Gastrocnemius medialis (tissue), 4 donors: ENCODE measurements around the gene ST6GALNAC3. TPM values are rescaled to one million over a fixed set of nuclear protein-coding genes. Genes with fewer than 3 reads are reported as not detected.

ENCODE experiments used
- ATAC-seq, 2 donors: fragments of 150-250 bp; one replicate each; pipeline ENCODE4 v1.9.1; 2016
- DNase-seq, 2 donors: peaks; one replicate each; pipeline ENCODE4 v3.0.0-alpha.2; 2019
- H3K27ac ChIP-seq, 4 donors: fragments of 200-600 bp; sonication (generic); 1 replicate in 1 of 4; 2 replicates in 3 of 4; pipeline ENCODE4 v1.5.1; 2016 to 2018; ENCODE audit warnings: mild to moderate bottlenecking in 2 of 4, moderate library complexity in 1 of 4
- H3K27me3 ChIP-seq, 3 donors: fragments of 200-600 bp; sonication (generic) in 2 of 3; 1 replicate in 1 of 3; 2 replicates in 2 of 3; pipeline versions ENCODE4 v1.5.1 to v1.6.0; 2016 to 2019; ENCODE audit warnings: mild to moderate bottlenecking in 1 of 3, moderate library complexity in 1 of 3
- H3K36me3 ChIP-seq, 2 donors: fragments of 200-600 bp; sonication (generic) in 1 of 2; one replicate each; pipeline ENCODE4 v1.5.1; 2017 to 2018
- H3K4me1 ChIP-seq, 2 donors: fragments of 200-600 bp; sonication (generic) in 1 of 2; one replicate each; pipeline ENCODE4 v1.5.1; 2016 to 2017; ENCODE audit warnings: mild to moderate bottlenecking in 2 of 2
- H3K4me3 ChIP-seq, 4 donors: fragments of 200-600 bp; sonication (generic) in 3 of 4; 1 replicate in 1 of 4; 2 replicates in 3 of 4; pipeline ENCODE4 v1.5.1; 2016 to 2019; ENCODE audit warnings: mild to moderate bottlenecking in 2 of 4
- H3K9me3 ChIP-seq, 3 donors: fragments of 200-600 bp; sonication (generic) in 2 of 3; 1 replicate in 1 of 3; 2 replicates in 2 of 3; pipeline ENCODE4 v1.5.1; 2016 to 2019
- CTCF ChIP-seq, 5 experiments: fragments of 450-650 bp in 3 of 5; fragments of 200-600 bp in 2 of 5; sonication (generic) in 2 of 5; IDR thresholded peaks in 4 of 5; conservative IDR thresholded peaks in 1 of 5; 1 replicate in 4 of 5; 2 replicates in 1 of 5; pipeline ENCODE4 v1.5.1; 2016 to 2019; ENCODE audit warnings: antibody characterized with exemption in 5 of 5, mild to moderate bottlenecking in 3 of 5, moderate library complexity in 3 of 5
- POLR2A ChIP-seq, 2 donors: fragments of 450-650 bp; IDR thresholded peaks; one replicate each; pipeline ENCODE4 v1.6.1; 2017; ENCODE audit warnings: antibody characterized with exemption in 2 of 2, mild to moderate bottlenecking in 2 of 2, moderate library complexity in 2 of 2
- in situ Hi-C, 4 donors: fragments of 200-750 bp; cut with MboI; loops; one replicate each; pipeline versions ENCODE4 v1.15.0 to v1.8.0; 2017; ENCODE audit warnings: low sequenced_read_pairs in 4 of 4
- intact Hi-C: fragments of 100-400 bp; cut with DNase I; formaldehyde crosslinking; loops from one replicate; pipeline ENCODE4 v1.15.1; 2023; ENCODE audit warnings: low total_unique reads
- total RNA-seq, 4 donors: library from RNA; depleted of rRNA; stranded (reverse); fragments of >200 nt; gene quantifications; one replicate each; pipeline versions ENCODE4 v1.1.0 to v1.2.3, GENCODE V29; 2016

ST6GALNAC3 gene
- total RNA-seq, 4 donors from 2014 or later: 1.7 to 3.9 (median 2.8) TPM

GRCh38 chr1:76682138-76682537, 607.6 kb downstream of the ST6GALNAC3 start:
- Histone ChIP-seq H3K9me3 (no peaks in the 10 kb centered on the region), H3K27me3 (no peaks in the 10 kb centered on the region), H3K27ac (no peak overlapping the region), H3K4me1 (no peaks in the 10 kb centered on the region), H3K4me3 (no peak overlapping the region), H3K36me3 (no peaks in the 10 kb centered on the region)
- intact Hi-C loops: no loop called here
- no peak for TF ChIP-seq POLR2A (IDR thresholded peaks at IDR 0.05)
- no peak for TF ChIP-seq CTCF (IDR thresholded peaks at IDR 0.05 in 4 of 5, conservative IDR thresholded peaks at IDR 0.05 in 1 of 5)
- no peak for DNase-seq
- in situ Hi-C loops: no loop called here
- ATAC-seq: no peak

Other genes starting within 250 kb of the ST6GALNAC3 start
- gene ASB17, start 142.3 kb upstream of the ST6GALNAC3 start, total RNA-seq: not detected